ENCODE results near the gene FGF19.
"Not testable (repeated sequence)": the region's sequence is repeated elsewhere in the genome, so short reads cannot be mapped to it uniquely, and the experiment has no call there.

Gene FGF19

GRCh38 chr11:69696749-69697468 is 6.9 kb downstream of the FGF19 start:
- no peak for DNase-seq (ENCODE audit: low read depth in 2 of 2, low spot score in 1 of 2)

GRCh38 chr11:69695995-69696394 is 7.8 kb downstream of the FGF19 start:
- not testable (repeated sequence) for DNase-seq (ENCODE audit: low read depth in 2 of 2, low spot score in 1 of 2)

- no peak for DNase-seq (ENCODE audit: low read depth in 2 of 2, low spot score in 1 of 2)
Measured at GRCh38 chr11:69695581-69695980, 8.2 kb downstream of the FGF19 start.

GRCh38 chr11:69694781-69695180 is 9.0 kb downstream of the FGF19 start:
- DNase-seq (ENCODE audit: low read depth in 2 of 2, low spot score in 1 of 2): no peak

GRCh38 chr11:69692422-69692821 is 11.4 kb downstream of the FGF19 start:
- no peak for DNase-seq (ENCODE audit: low read depth in 2 of 2, low spot score in 1 of 2)

- DNase-seq (ENCODE audit: low read depth in 2 of 2, low spot score in 1 of 2): no peak
Measured at GRCh38 chr11:69691463-69691862, 12.4 kb downstream of the FGF19 start.

- DNase-seq (ENCODE audit: low read depth in 2 of 2, low spot score in 1 of 2): no peak
Measured at GRCh38 chr11:69689484-69690319, 14.1 kb downstream of the FGF19 start.

GRCh38 chr11:69687969-69688771 is 15.7 kb downstream of the FGF19 start:
- not testable (repeated sequence) for DNase-seq (ENCODE audit: low read depth in 2 of 2, low spot score in 1 of 2)

- DNase-seq (ENCODE audit: low read depth in 2 of 2, low spot score in 1 of 2): no peak
Measured at GRCh38 chr11:69686856-69687255, 17.0 kb downstream of the FGF19 start.

- DNase-seq (ENCODE audit: low read depth in 2 of 2, low spot score in 1 of 2): no peak
Measured at GRCh38 chr11:69686452-69686851, 17.4 kb downstream of the FGF19 start.

- DNase-seq (ENCODE audit: low read depth in 2 of 2, low spot score in 1 of 2): no peak
Measured at GRCh38 chr11:69685348-69685747, 18.5 kb downstream of the FGF19 start.

- DNase-seq (ENCODE audit: low read depth in 2 of 2, low spot score in 1 of 2): no peak
Measured at GRCh38 chr11:69684651-69685050, 19.2 kb downstream of the FGF19 start.

- DNase-seq (ENCODE audit: low read depth in 2 of 2, low spot score in 1 of 2): no peak
Measured at GRCh38 chr11:69683764-69684333, 20.0 kb downstream of the FGF19 start.

GRCh38 chr11:69682681-69683326 is 21.0 kb downstream of the FGF19 start:
- DNase-seq (ENCODE audit: low read depth in 2 of 2, low spot score in 1 of 2): no peak

- DNase-seq (ENCODE audit: low read depth in 2 of 2, low spot score in 1 of 2): no peak
Measured at GRCh38 chr11:69682221-69682620, 21.6 kb downstream of the FGF19 start.

GRCh38 chr11:69680688-69681087 is 23.1 kb downstream of the FGF19 start:
- no peak for DNase-seq (ENCODE audit: low read depth in 2 of 2, low spot score in 1 of 2)

GRCh38 chr11:69677749-69678148 is 26.1 kb downstream of the FGF19 start:
- no peak for DNase-seq (ENCODE audit: low read depth in 2 of 2, low spot score in 1 of 2)

GRCh38 chr11:69674886-69675714 is 28.7 kb downstream of the FGF19 start, which contains the start of gene LTO1:
Gene LTO1 (minus strand): TSS chr11:69675353. CDS start chr11:69675239, 114 bp downstream.
- DNase-seq (ENCODE audit: low read depth in 2 of 2, low spot score in 1 of 2): peak; percentile 86 to 89

GRCh38 chr11:69674267-69674885 is 29.4 kb downstream of the FGF19 start:
- no peak for DNase-seq (ENCODE audit: low read depth in 2 of 2, low spot score in 1 of 2)
